Panc1 (cell line): ENCODE data around the gene CFAP298. TPM values are rescaled to one million over a fixed set of nuclear protein-coding genes. Genes with fewer than 3 reads are reported as not detected.

Experiments
- ATAC-seq: fragments of 200-7000 bp; cut with Tn5 transposase; 2 replicates; pipeline ENCODE4 v1.9.1; 2020; ENCODE audit warnings: mild to moderate bottlenecking, moderate library complexity
- BruUV-seq: library from RNA; stranded (reverse); fragments of 400-500 nt; replicated peaks from 2 replicates; lab custom pipeline; 2021; lab: Mats Ljungman, UMichigan
- CTCF ChIA-PET: fragments of 300-600 bp; sonication (Branson Sonifier 250); formaldehyde crosslinking; loops from one replicate; lab custom pipeline; 2022; ENCODE audit warnings: antibody characterized with exemption; lab: Charles Lee
- POLR2A ChIA-PET: fragments of 300-600 bp; sonication (Branson Sonifier 250); formaldehyde crosslinking; loops from one replicate; lab custom pipeline; 2022; ENCODE audit warnings: antibody characterized with exemption; lab: Charles Lee
- DNase-seq: peaks from one replicate; pipeline ENCODE4 v3.0.0-alpha.2; 2010; ENCODE audit warnings: low read depth, low spot score
- H3K27ac ChIP-seq: 2 replicates; pipeline ENCODE4 v1.5.1; 2011; ENCODE audit warnings: mild to moderate bottlenecking, low read length, inconsistent platforms
- H3K27me3 ChIP-seq: fragments of 200-500 bp; sonication (Bioruptor generic); 2 replicates; pipeline ENCODE4 v1.6.0; 2014; ENCODE audit warnings: low read length, inconsistent platforms; ENCODE audit not compliant: control insufficient read depth, insufficient read depth
- H3K36me3 ChIP-seq: fragments of 200-500 bp; sonication (Bioruptor generic); 2 replicates; pipeline ENCODE4 v1.5.1; 2014; ENCODE audit warnings: inconsistent platforms, mild to moderate bottlenecking, low read length, moderate library complexity; ENCODE audit not compliant: control insufficient read depth, insufficient read depth
- H3K4me1 ChIP-seq: 2 replicates; pipeline ENCODE4 v1.5.1; 2011; ENCODE audit warnings: inconsistent platforms, mild to moderate bottlenecking, low read length, moderate library complexity; ENCODE audit not compliant: control insufficient read depth, insufficient read depth
- H3K4me3 ChIP-seq, 2 experiments: 2 replicates each; pipeline ENCODE4 v1.5.1; 2011 to 2012; ENCODE audit warnings: low read depth in 2 of 2, low read length in 2 of 2, mild to moderate bottlenecking in 2 of 2, inconsistent platforms in 1 of 2, moderate library complexity in 1 of 2
- H3K9me3 ChIP-seq: fragments of 200-500 bp; sonication (Bioruptor generic); 2 replicates; pipeline ENCODE4 v1.5.1; 2014; ENCODE audit warnings: low read depth, mild to moderate bottlenecking, inconsistent platforms, low read length, moderate library complexity; ENCODE audit not compliant: control insufficient read depth, insufficient read depth
- CTCF ChIP-seq: fragments of 450-650 bp; IDR thresholded peaks from 2 replicates; pipeline ENCODE4 v1.5.1; 2017; ENCODE audit warnings: mild to moderate bottlenecking
- POLR2AphosphoS5 ChIP-seq: IDR thresholded peaks from 2 replicates; pipeline ENCODE4 v1.6.1; 2012; ENCODE audit warnings: mild to moderate bottlenecking, low read depth, low read length, moderate library complexity
- SIN3A ChIP-seq: IDR thresholded peaks from 2 replicates; pipeline ENCODE4 v1.6.1; 2012; ENCODE audit warnings: low read depth, mild to moderate bottlenecking, low read length, moderate library complexity, borderline replicate concordance; ENCODE audit not compliant: insufficient read depth
- TCF7L2 ChIP-seq: IDR thresholded peaks from 2 replicates; pipeline ENCODE4 v1.6.1; 2011; ENCODE audit warnings: mild to moderate bottlenecking, low read depth, low read length, inconsistent platforms
- in situ Hi-C: cut with HindIII; loops from 2 replicates; pipeline ENCODE4 v1.10.0; 2016; ENCODE audit warnings: low sequenced_read_pairs, low pct_unique_long_range_greater_than_20kb
- intact Hi-C: fragments of 100-400 bp; cut with micrococcal nuclease; formaldehyde crosslinking; loops from one replicate; pipeline ENCODE4 v1.10.0; 2022; ENCODE audit not compliant: unreplicated experiment
- total RNA-seq: library from RNA; stranded (reverse); gene quantifications from one replicate; pipeline ENCODE4 v1.2.1, GENCODE V29; 2021; ENCODE audit not compliant: unreplicated experiment
- TF ChIP-seq, protein P1 (sequence below), 2 experiments: IDR thresholded peaks; 2 replicates each; pipeline ENCODE4 v1.6.1; 2011 to 2012; ENCODE audit warnings: low read depth in 2 of 2, control low read depth in 1 of 2, low read length in 1 of 2, mild to moderate bottlenecking in 1 of 2, moderate library complexity in 1 of 2; ENCODE audit not compliant: insufficient read depth in 1 of 2

CFAP298 gene
- total RNA-seq, 1 experiment from 2014 or later = 42.0 TPM

DNA sequence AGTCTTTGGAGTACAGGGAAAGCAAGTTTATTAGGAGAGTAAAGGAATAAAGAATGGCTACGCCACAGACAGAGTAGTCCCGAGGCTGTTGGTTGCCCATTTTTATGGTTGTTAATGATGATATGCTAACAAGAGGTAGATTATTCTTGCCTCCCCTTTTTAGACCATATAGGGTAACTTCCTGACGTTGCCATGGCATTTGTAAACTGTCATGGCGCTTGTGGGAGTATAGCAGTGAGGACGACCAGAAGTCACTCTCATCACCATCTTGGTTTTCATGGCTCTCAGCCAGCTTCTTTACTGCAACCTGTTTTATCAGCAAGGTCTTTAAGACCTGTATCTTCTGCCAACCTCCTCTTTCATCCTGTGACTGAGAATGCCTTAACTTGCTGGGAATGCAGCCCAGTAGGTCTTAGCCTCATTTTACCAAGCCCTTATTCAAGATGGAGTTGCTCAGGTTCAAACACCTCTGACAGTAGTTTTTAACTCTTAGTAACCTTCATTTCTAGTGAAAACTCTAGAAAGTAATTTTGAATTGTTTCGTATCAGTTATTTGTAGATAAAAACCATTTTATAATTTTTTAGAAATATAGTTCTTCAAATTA is 53.1 kb downstream of the CFAP298 start:
- Histone ChIP-seq H3K36me3 (no peaks in the 10 kb centered on the region), H3K27me3 (no peaks in the 10 kb centered on the region), H3K9me3 (no peaks in the 10 kb centered on the region), H3K4me3 (no peak overlapping the region), H3K4me1 (no peaks in the 10 kb centered on the region), H3K27ac (no peak overlapping the region)
- BruUV-seq = no TSS peak
- ATAC-seq (no peak), DNase-seq (no peak)
- CTCF ChIA-PET = no interaction called here
- TF ChIP-seq CTCF (no peak), SIN3A (no peak), TCF7L2 (no peak), POLR2AphosphoS5 (no peak)
- TF ChIP-seq, protein P1, sequence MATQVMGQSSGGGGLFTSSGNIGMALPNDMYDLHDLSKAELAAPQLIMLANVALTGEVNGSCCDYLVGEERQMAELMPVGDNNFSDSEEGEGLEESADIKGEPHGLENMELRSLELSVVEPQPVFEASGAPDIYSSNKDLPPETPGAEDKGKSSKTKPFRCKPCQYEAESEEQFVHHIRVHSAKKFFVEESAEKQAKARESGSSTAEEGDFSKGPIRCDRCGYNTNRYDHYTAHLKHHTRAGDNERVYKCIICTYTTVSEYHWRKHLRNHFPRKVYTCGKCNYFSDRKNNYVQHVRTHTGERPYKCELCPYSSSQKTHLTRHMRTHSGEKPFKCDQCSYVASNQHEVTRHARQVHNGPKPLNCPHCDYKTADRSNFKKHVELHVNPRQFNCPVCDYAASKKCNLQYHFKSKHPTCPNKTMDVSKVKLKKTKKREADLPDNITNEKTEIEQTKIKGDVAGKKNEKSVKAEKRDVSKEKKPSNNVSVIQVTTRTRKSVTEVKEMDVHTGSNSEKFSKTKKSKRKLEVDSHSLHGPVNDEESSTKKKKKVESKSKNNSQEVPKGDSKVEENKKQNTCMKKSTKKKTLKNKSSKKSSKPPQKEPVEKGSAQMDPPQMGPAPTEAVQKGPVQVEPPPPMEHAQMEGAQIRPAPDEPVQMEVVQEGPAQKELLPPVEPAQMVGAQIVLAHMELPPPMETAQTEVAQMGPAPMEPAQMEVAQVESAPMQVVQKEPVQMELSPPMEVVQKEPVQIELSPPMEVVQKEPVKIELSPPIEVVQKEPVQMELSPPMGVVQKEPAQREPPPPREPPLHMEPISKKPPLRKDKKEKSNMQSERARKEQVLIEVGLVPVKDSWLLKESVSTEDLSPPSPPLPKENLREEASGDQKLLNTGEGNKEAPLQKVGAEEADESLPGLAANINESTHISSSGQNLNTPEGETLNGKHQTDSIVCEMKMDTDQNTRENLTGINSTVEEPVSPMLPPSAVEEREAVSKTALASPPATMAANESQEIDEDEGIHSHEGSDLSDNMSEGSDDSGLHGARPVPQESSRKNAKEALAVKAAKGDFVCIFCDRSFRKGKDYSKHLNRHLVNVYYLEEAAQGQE (IDR thresholded peaks at IDR 0.05; ENCODE audit: insufficient read depth in 1 of 2, low read depth in 2 of 2, low read length in 1 of 2) = no peak
- intact Hi-C loops (no loop called here), in situ Hi-C loops (no loop called here)
- POLR2A ChIA-PET = no interaction called here

GRCh38 chr21:32558106-32558505 is 54.1 kb downstream of the CFAP298 start:
- no peak for ATAC-seq
- no peak overlapping the region for H3K27ac ChIP-seq
- no peak overlapping the region for H3K4me3 ChIP-seq
- in situ Hi-C loops (no loop called here), intact Hi-C loops (no loop called here)
- no peak for DNase-seq
- TF ChIP-seq, protein P1 (IDR thresholded peaks at IDR 0.05; ENCODE audit: insufficient read depth in 1 of 2, low read depth in 2 of 2, low read length in 1 of 2) = no peak
- TF ChIP-seq TCF7L2 (no peak), POLR2AphosphoS5 (no peak), SIN3A (no peak), CTCF (no peak)
- ChIA-PET POLR2A (no interaction called here), CTCF (no interaction called here)
- no peaks in the 10 kb centered on the region for H3K9me3 ChIP-seq
- no TSS peak for BruUV-seq
- no peaks in the 10 kb centered on the region for H3K27me3 ChIP-seq
- no peaks in the 10 kb centered on the region for H3K36me3 ChIP-seq
- H3K4me1 ChIP-seq = no peaks in the 10 kb centered on the region
